Liver (tissue), 9 donors: ENCODE results near the gene CHD5. TPM values are rescaled to one million over a fixed set of nuclear protein-coding genes. Genes with fewer than 3 reads are reported as not detected.

Experiments
- DNase-seq: peaks from one replicate; pipeline ENCODE4 v3.0.0-alpha.2; 2017; ENCODE audit warnings: low spot score
- H3K27ac ChIP-seq, 2 donors: one replicate each; pipeline ENCODE4 v1.7.0; 2013; ENCODE audit warnings: inconsistent platforms in 2 of 2, low read length in 2 of 2, control low read depth in 1 of 2, low read depth in 1 of 2, mild to moderate bottlenecking in 1 of 2
- H3K27me3 ChIP-seq, 4 donors: one replicate each; pipeline versions ENCODE4 v1.6.1 to v1.7.0; 2013; ENCODE audit warnings: low read length in 3 of 4, inconsistent platforms in 1 of 4, mild to moderate bottlenecking in 1 of 4, moderate library complexity in 1 of 4; ENCODE audit not compliant: control insufficient read depth in 4 of 4, insufficient read depth in 4 of 4
- H3K36me3 ChIP-seq, 4 donors: one replicate each; pipeline versions ENCODE4 v1.6.1 to v1.7.0; 2013; ENCODE audit warnings: low read length in 3 of 4, mild to moderate bottlenecking in 3 of 4, low read depth in 1 of 4, moderate library complexity in 1 of 4; ENCODE audit not compliant: control insufficient read depth in 4 of 4, insufficient read depth in 3 of 4
- H3K4me1 ChIP-seq, 4 donors: one replicate each; pipeline versions ENCODE4 v1.6.1 to v1.7.0; 2013; ENCODE audit warnings: low read length in 3 of 4, mild to moderate bottlenecking in 3 of 4, moderate library complexity in 1 of 4; ENCODE audit not compliant: control insufficient read depth in 4 of 4, insufficient read depth in 4 of 4
- H3K4me3 ChIP-seq, 3 donors: one replicate each; pipeline versions ENCODE4 v1.6.1 to v1.7.0; 2013; ENCODE audit warnings: low read length in 3 of 3, control low read depth in 1 of 3, low read depth in 1 of 3, mild to moderate bottlenecking in 1 of 3
- H3K9ac ChIP-seq, 2 donors: one replicate each; pipeline ENCODE4 v1.7.0; 2013; ENCODE audit warnings: low read length in 2 of 2, mild to moderate bottlenecking in 2 of 2, moderate library complexity in 2 of 2, control low read depth in 1 of 2, low read depth in 1 of 2
- H3K9me3 ChIP-seq, 4 donors: one replicate each; pipeline versions ENCODE4 v1.6.1 to v1.7.0; 2013; ENCODE audit warnings: low read length in 3 of 4; ENCODE audit not compliant: control insufficient read depth in 4 of 4
- ATF3 ChIP-seq: IDR thresholded peaks from 2 replicates; pipeline ENCODE4 v1.6.1; 2016; ENCODE audit warnings: antibody characterized with exemption
- CTCF ChIP-seq: fragments of 150-350 bp; IDR thresholded peaks from 2 replicates; pipeline ENCODE4 v1.5.1; 2017; ENCODE audit warnings: improper control_type of control experiment, low read depth, low read length; ENCODE audit not compliant: missing input control
- EGR1 ChIP-seq, 2 donors: IDR thresholded peaks; 2 replicates each; pipeline ENCODE4 v1.6.1; 2016 to 2018; ENCODE audit warnings: antibody characterized with exemption in 2 of 2, low read depth in 2 of 2
- FOXA1 ChIP-seq: IDR thresholded peaks from 2 replicates; pipeline ENCODE4 v1.6.1; 2016; ENCODE audit warnings: antibody characterized with exemption
- FOXA2 ChIP-seq: IDR thresholded peaks from 2 replicates; pipeline ENCODE4 v1.6.1; 2016; ENCODE audit warnings: antibody characterized with exemption
- GABPA ChIP-seq, 2 donors: IDR thresholded peaks in 1 of 2; conservative IDR thresholded peaks in 1 of 2; 2 replicates each; pipeline ENCODE4 v1.6.1; 2016; ENCODE audit warnings: antibody characterized with exemption in 2 of 2, mild to moderate bottlenecking in 1 of 2, moderate library complexity in 1 of 2
- HNF4A ChIP-seq, 2 donors: conservative IDR thresholded peaks; 2 replicates each; pipeline ENCODE4 v1.6.1; 2016; ENCODE audit warnings: antibody characterized with exemption in 2 of 2, mild to moderate bottlenecking in 2 of 2
- HNF4G ChIP-seq: IDR thresholded peaks from 2 replicates; pipeline ENCODE4 v1.6.1; 2016; ENCODE audit warnings: antibody characterized with exemption
- JUND ChIP-seq, 2 donors: IDR thresholded peaks; 2 replicates each; pipeline ENCODE4 v1.6.1; 2016; ENCODE audit warnings: antibody characterized with exemption in 2 of 2
- NR2F2 ChIP-seq: IDR thresholded peaks from 2 replicates; pipeline ENCODE4 v1.6.1; 2016; ENCODE audit warnings: antibody characterized with exemption
- RAD21 ChIP-seq, 2 donors: IDR thresholded peaks; 2 replicates each; pipeline ENCODE4 v1.6.1; 2016; ENCODE audit warnings: antibody characterized with exemption in 2 of 2, mild to moderate bottlenecking in 2 of 2
- RXRA ChIP-seq, 2 donors: IDR thresholded peaks; 2 replicates each; pipeline ENCODE4 v1.6.1; 2017 to 2018; ENCODE audit warnings: antibody characterized with exemption in 2 of 2, mild to moderate bottlenecking in 1 of 2
- SP1 ChIP-seq: IDR thresholded peaks from 2 replicates; pipeline ENCODE4 v1.6.1; 2018; ENCODE audit warnings: antibody characterized with exemption, mild to moderate bottlenecking
- TAF1 ChIP-seq: conservative IDR thresholded peaks from 2 replicates; pipeline ENCODE4 v1.6.1; 2016; ENCODE audit warnings: antibody characterized with exemption, mild to moderate bottlenecking
- YY1 ChIP-seq: IDR thresholded peaks from 2 replicates; pipeline ENCODE4 v1.6.1; 2016; ENCODE audit warnings: antibody characterized with exemption, mild to moderate bottlenecking
- WGBS: extraction: QIAGEN DNeasy Blood & Tissue Kit; methylation state at CpG from one replicate; pipeline ENCODE4 v1.1.7; 2013; 5-methylcytosine and 5-hydroxymethylcytosine counted together
- polyA plus RNA-seq, 2 donors: library from polyadenylated mRNA; stranded (reverse) in 1 of 2; unstranded in 1 of 2; fragments of 200-250 nt in 1 of 2; fragments of >200 nt in 1 of 2; fragmentation: Nextera tagmentation in 1 of 2; extraction: Ambion mirVana in 1 of 2; gene quantifications; one replicate each; pipeline versions ENCODE4 v1.2.1 to v1.2.3, GENCODE V29; 2013 to 2015
- total RNA-seq, 2 donors: library from RNA; depleted of rRNA; stranded (reverse); fragments of >200 nt; gene quantifications; one replicate each; pipeline ENCODE4 v1.2.3, GENCODE V29; 2014
- TF ChIP-seq, protein P1 (sequence below): IDR thresholded peaks from 2 replicates; pipeline ENCODE4 v1.6.1; 2016; ENCODE audit warnings: antibody characterized with exemption
- TF ChIP-seq, protein P2 (sequence below): IDR thresholded peaks from 2 replicates; pipeline ENCODE4 v1.6.1; 2016; ENCODE audit warnings: antibody characterized with exemption
- TF ChIP-seq, protein P3 (sequence below): IDR thresholded peaks from 2 replicates; pipeline ENCODE4 v1.6.1; 2016; ENCODE audit warnings: antibody characterized with exemption, mild to moderate bottlenecking
- donor health status: healthy.
- donor health status: healthy.
- donor health status: healthy.
- donor health status: healthy.
- donor health status: healthy.

Gene CHD5
- total and polyA plus RNA-seq, 4 donors, result under 0.01 to 0.08 TPM; not detected in 2

GRCh38 chr1:6162341-6162740 lies 17.8 kb downstream of the CHD5 start:
- 70% methylated on average over 7 of the region's 7 CpGs for WGBS

More at GRCh38 chr1:6162341-6162740, 17.8 kb downstream of the CHD5 start:
- Histone ChIP-seq H3K9me3 (no peaks in the 10 kb centered on the region), H3K36me3 (no peaks in the 10 kb centered on the region), H3K4me3 (no peak overlapping the region), H3K4me1 (no peaks in the 10 kb centered on the region), H3K9ac (no peak overlapping the region), H3K27ac (no peak overlapping the region), H3K27me3 (no peaks in the 10 kb centered on the region)
- DNase-seq, result no peak
- TF ChIP-seq JUND (IDR thresholded peaks at IDR 0.05) (no peak), FOXA2 (no peak), SP1 (no peak), RAD21 (IDR thresholded peaks at IDR 0.05) (no peak), TAF1 (no peak), FOXA1 (no peak), CTCF (no peak), GABPA (IDR thresholded peaks at IDR 0.05 in 1 of 2, conservative IDR thresholded peaks at IDR 0.05 in 1 of 2) (no peak), HNF4A (conservative IDR thresholded peaks at IDR 0.05) (no peak), HNF4G (no peak), NR2F2 (no peak), RXRA (IDR thresholded peaks at IDR 0.05) (no peak), EGR1 (IDR thresholded peaks at IDR 0.05; ENCODE audit: low read depth in 2 of 2) (no peak), ATF3 (no peak), YY1 (no peak)
- TF ChIP-seq, protein P1, sequence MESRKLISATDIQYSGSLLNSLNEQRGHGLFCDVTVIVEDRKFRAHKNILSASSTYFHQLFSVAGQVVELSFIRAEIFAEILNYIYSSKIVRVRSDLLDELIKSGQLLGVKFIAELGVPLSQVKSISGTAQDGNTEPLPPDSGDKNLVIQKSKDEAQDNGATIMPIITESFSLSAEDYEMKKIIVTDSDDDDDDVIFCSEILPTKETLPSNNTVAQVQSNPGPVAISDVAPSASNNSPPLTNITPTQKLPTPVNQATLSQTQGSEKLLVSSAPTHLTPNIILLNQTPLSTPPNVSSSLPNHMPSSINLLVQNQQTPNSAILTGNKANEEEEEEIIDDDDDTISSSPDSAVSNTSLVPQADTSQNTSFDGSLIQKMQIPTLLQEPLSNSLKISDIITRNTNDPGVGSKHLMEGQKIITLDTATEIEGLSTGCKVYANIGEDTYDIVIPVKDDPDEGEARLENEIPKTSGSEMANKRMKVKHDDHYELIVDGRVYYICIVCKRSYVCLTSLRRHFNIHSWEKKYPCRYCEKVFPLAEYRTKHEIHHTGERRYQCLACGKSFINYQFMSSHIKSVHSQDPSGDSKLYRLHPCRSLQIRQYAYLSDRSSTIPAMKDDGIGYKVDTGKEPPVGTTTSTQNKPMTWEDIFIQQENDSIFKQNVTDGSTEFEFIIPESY, result no peak
- TF ChIP-seq, protein P2, sequence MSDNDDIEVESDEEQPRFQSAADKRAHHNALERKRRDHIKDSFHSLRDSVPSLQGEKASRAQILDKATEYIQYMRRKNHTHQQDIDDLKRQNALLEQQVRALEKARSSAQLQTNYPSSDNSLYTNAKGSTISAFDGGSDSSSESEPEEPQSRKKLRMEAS, result no peak
- TF ChIP-seq, protein P3, sequence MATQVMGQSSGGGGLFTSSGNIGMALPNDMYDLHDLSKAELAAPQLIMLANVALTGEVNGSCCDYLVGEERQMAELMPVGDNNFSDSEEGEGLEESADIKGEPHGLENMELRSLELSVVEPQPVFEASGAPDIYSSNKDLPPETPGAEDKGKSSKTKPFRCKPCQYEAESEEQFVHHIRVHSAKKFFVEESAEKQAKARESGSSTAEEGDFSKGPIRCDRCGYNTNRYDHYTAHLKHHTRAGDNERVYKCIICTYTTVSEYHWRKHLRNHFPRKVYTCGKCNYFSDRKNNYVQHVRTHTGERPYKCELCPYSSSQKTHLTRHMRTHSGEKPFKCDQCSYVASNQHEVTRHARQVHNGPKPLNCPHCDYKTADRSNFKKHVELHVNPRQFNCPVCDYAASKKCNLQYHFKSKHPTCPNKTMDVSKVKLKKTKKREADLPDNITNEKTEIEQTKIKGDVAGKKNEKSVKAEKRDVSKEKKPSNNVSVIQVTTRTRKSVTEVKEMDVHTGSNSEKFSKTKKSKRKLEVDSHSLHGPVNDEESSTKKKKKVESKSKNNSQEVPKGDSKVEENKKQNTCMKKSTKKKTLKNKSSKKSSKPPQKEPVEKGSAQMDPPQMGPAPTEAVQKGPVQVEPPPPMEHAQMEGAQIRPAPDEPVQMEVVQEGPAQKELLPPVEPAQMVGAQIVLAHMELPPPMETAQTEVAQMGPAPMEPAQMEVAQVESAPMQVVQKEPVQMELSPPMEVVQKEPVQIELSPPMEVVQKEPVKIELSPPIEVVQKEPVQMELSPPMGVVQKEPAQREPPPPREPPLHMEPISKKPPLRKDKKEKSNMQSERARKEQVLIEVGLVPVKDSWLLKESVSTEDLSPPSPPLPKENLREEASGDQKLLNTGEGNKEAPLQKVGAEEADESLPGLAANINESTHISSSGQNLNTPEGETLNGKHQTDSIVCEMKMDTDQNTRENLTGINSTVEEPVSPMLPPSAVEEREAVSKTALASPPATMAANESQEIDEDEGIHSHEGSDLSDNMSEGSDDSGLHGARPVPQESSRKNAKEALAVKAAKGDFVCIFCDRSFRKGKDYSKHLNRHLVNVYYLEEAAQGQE, result no peak
